Measurements from ENCODE around the gene CDK6.

GRCh38 chr7:92753614-92754013 is 82.8 kb downstream of the CDK6 start:
- TF ChIP-seq CTCF (optimal IDR thresholded peaks at IDR 0.05 in 1 of 3, IDR thresholded peaks at IDR 0.05 in 1 of 3, conservative IDR thresholded peaks at IDR 0.05 in 1 of 3; ENCODE audit: extremely low read depth in 1 of 3, insufficient read depth in 2 of 3, low read length in 3 of 3) (no peak), EZH2 (IDR thresholded peaks at IDR 0.05; ENCODE audit: low read length) (no peak)

Data from keratinocyte (primary cell).